Suprapubic skin (tissue), 4 donors: ENCODE measurements around the gene TOM1L2. TPM values are rescaled to one million over a fixed set of nuclear protein-coding genes. Genes with fewer than 3 reads are reported as not detected.

Experiments used
- DNase-seq, 2 donors: peaks; one replicate each; pipeline ENCODE4 v3.0.0-alpha.2; 2019; ENCODE audit warnings: low spot score in 2 of 2
- H3K27ac ChIP-seq: fragments of 200-600 bp; sonication (generic); one replicate; pipeline ENCODE4 v1.5.1; 2019
- H3K27me3 ChIP-seq: fragments of 200-600 bp; sonication (generic); one replicate; pipeline ENCODE4 v1.5.1; 2019
- H3K36me3 ChIP-seq: fragments of 200-600 bp; sonication (generic); one replicate; pipeline ENCODE4 v1.5.1; 2019
- H3K4me1 ChIP-seq: fragments of 200-600 bp; sonication (generic); one replicate; pipeline ENCODE4 v1.5.1; 2019
- H3K4me3 ChIP-seq: fragments of 200-600 bp; sonication (generic); one replicate; pipeline ENCODE4 v1.5.1; 2019; ENCODE audit warnings: mild to moderate bottlenecking
- H3K9me3 ChIP-seq: fragments of 200-600 bp; sonication (generic); one replicate; pipeline ENCODE4 v1.5.1; 2019
- EP300 ChIP-seq: sonication (generic); formaldehyde crosslinking; IDR thresholded peaks from one replicate; pipeline ENCODE4 v1.6.1; 2017; ENCODE audit warnings: antibody characterized with exemption
- POLR2A ChIP-seq, 2 donors: fragments of 450-650 bp; IDR thresholded peaks; one replicate each; pipeline ENCODE4 v1.6.1; 2017; ENCODE audit warnings: antibody characterized with exemption in 2 of 2, mild to moderate bottlenecking in 2 of 2, moderate library complexity in 2 of 2
- POLR2AphosphoS5 ChIP-seq, 3 donors: sonication (generic); formaldehyde crosslinking; IDR thresholded peaks; one replicate each; pipeline ENCODE4 v1.6.1; 2017; ENCODE audit warnings: antibody characterized with exemption in 3 of 3
- WGBS: methylation state at CpG from one replicate; pipeline ENCODE4 v1.1.5; 2018; 5-methylcytosine and 5-hydroxymethylcytosine counted together
- total RNA-seq, 4 donors: library from RNA; depleted of rRNA; stranded (reverse); fragments of >200 nt; gene quantifications; one replicate each; pipeline ENCODE4 v1.1.0, GENCODE V29; 2016
- TF ChIP-seq, protein P1 (sequence below), 2 donors: fragments of 200-600 bp in 1 of 2; fragments of 450-650 bp in 1 of 2; sonication (generic) in 1 of 2; IDR thresholded peaks; one replicate each; pipeline ENCODE4 v1.5.1; 2016 to 2019; ENCODE audit warnings: antibody characterized with exemption in 2 of 2, mild to moderate bottlenecking in 1 of 2, moderate library complexity in 1 of 2

Gene TOM1L2
- total RNA-seq, 4 donors from 2014 or later, result 128 to 259 (median 162) TPM

DNA sequence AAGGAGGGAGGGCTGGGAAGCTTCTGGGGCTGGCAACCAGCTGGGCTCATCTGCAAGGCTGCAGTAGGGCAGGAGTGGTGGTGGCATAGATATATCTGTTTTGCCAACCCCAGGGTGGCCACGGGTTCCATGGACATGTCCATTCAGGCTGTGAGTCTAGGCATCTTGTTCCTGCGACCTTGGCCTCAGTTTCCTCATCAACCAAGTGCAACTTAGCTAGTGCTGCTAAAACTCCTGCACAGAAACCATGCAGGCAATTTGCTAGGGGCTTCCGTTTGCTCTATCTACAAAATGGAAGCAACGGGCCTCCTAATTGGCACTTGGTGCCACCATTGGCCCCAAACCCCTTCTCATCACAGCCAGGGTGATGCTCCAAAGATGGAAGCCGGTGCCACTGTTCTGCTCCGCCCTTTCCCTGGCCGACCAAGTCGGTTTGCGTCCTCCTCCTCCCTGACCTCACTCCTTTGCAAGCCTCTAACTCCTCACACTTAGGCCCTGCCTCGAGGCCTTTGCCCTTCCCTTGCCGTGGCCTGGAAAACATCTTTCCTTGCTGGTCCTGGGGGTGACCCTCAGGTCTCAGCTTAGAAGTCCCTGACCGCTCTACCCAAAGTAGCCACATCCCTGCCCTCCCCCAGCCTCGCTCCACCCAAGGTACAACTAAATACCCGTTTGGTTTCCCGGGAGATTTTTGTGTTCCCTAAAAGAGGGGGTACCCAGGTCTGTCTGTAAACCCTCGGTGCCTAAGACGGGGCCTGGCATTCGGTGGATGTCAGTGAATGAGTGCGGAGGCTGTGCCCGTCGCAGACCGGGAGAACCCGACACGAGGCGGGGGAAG lies 136.6 kb downstream of the TOM1L2 start:
- Histone ChIP-seq H3K36me3 (no peaks in the 10 kb centered on the region), H3K27me3 (no peaks in the 10 kb centered on the region), H3K4me1 (peaks cover 82% of the 10 kb centered on the region), H3K4me3 (peak overlapping the region; percentile 73), H3K27ac (peak overlapping the region; percentile 98), H3K9me3 (no peaks in the 10 kb centered on the region)
- DNase-seq, result no peak
- WGBS, result 30% methylated on average over 19 of the region's 25 CpGs
- TF ChIP-seq POLR2A (IDR thresholded peaks at IDR 0.05), result no peak
- TF ChIP-seq EP300, result no peak
- TF ChIP-seq, protein P1, sequence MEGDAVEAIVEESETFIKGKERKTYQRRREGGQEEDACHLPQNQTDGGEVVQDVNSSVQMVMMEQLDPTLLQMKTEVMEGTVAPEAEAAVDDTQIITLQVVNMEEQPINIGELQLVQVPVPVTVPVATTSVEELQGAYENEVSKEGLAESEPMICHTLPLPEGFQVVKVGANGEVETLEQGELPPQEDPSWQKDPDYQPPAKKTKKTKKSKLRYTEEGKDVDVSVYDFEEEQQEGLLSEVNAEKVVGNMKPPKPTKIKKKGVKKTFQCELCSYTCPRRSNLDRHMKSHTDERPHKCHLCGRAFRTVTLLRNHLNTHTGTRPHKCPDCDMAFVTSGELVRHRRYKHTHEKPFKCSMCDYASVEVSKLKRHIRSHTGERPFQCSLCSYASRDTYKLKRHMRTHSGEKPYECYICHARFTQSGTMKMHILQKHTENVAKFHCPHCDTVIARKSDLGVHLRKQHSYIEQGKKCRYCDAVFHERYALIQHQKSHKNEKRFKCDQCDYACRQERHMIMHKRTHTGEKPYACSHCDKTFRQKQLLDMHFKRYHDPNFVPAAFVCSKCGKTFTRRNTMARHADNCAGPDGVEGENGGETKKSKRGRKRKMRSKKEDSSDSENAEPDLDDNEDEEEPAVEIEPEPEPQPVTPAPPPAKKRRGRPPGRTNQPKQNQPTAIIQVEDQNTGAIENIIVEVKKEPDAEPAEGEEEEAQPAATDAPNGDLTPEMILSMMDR (IDR thresholded peaks at IDR 0.05), result no peak
- TF ChIP-seq POLR2AphosphoS5 (IDR thresholded peaks at IDR 0.05), result no peak

DNA sequence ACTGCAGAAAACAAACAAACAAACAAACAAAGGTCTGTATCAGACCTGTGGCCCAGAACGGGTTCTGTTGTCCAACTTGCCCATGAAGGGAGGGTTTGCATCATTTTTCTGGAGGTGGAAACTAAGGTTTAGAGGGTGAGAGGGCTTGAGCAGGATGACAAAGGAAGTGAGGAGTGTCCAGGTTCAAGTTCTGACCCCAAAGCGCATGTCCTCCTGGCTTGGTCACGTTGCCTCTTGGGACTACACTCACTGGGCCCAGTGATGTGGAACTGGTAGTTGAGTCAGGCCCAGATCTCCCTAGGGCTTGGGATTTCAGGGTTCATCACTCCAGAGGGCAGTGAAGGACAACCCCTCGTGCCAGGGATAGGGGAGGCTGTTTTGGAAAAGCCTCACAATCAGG lies 137.2 kb downstream of the TOM1L2 start:
- DNase-seq, result no peak
- no peaks in the 10 kb centered on the region for H3K27me3 ChIP-seq
- no peaks in the 10 kb centered on the region for H3K9me3 ChIP-seq
- no peaks in the 10 kb centered on the region for H3K36me3 ChIP-seq
- no peak for TF ChIP-seq POLR2A (IDR thresholded peaks at IDR 0.05)
- peaks cover 79% of the 10 kb centered on the region for H3K4me1 ChIP-seq
- WGBS, result 79% methylated on average over 4 of the region's 4 CpGs
- H3K4me3 ChIP-seq, result peak overlapping the region; percentile 73
- peak overlapping the region; percentile 98 for H3K27ac ChIP-seq

DNA sequence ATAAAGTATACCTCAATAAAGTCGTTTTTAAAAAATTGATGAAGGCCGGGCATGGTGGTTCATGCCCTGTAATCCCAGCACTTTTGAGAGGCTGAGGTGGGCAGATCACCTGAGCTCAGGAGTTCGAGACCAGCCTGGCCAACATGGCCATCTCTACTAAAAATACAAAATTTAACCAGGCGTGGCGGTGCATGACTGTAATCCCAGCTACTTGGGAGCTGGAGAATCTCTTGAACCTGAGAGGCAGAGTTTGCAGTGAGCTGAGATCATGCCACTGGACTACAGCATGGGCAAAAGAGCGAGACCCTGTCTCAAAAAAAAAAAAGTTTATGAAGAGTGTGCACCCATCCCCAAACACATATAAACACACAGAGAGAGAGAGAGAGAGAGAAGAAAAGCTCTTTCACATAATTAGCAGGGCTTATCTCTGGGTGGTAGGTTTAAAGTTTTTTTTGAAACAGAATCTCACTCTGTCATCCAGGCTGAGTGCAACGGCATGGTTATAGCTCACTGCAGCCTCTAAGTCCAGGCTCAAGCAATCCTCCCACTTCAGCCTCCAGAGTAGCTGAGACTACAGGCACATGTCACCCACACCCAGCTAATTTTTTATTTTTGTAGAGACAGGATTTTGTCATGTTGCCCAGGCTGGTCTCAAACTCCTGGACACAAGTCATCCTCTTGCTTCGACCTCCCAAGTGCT lies 138.4 kb downstream of the TOM1L2 start:
- no peak for TF ChIP-seq EP300
- TF ChIP-seq, protein P1 (IDR thresholded peaks at IDR 0.05), result no peak
- TF ChIP-seq POLR2AphosphoS5 (IDR thresholded peaks at IDR 0.05), result no peak
- TF ChIP-seq POLR2A (IDR thresholded peaks at IDR 0.05), result no peak
- WGBS, result 83% methylated on average over 8 of the region's 8 CpGs
- Histone ChIP-seq H3K9me3 (no peaks in the 10 kb centered on the region), H3K27ac (no peak overlapping the region), H3K27me3 (no peaks in the 10 kb centered on the region), H3K4me3 (no peak overlapping the region), H3K36me3 (no peaks in the 10 kb centered on the region), H3K4me1 (peaks cover 67% of the 10 kb centered on the region)
- no peak for DNase-seq

DNA sequence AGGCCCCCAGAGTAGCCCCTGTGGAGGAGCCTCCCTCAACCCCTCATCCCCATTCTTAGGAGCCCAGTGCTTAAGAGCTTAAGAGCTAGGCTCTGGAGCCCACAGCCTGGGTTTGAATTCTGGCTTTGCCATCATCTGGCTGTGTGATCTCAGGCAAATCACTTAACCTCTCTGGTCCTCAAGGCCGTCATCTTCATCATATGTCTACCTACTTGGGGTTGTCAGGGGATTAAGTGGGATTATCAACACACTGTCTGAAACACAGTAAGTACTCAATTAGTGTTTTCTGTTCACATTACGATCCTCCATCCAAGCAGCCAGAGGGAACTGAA lies 140.2 kb downstream of the TOM1L2 start:
- Histone ChIP-seq H3K4me1 (peaks cover 67% of the 10 kb centered on the region), H3K27ac (peak overlapping the region; percentile 34)
- WGBS, result 92% methylated on average over 2 of the region's 2 CpGs

DNA sequence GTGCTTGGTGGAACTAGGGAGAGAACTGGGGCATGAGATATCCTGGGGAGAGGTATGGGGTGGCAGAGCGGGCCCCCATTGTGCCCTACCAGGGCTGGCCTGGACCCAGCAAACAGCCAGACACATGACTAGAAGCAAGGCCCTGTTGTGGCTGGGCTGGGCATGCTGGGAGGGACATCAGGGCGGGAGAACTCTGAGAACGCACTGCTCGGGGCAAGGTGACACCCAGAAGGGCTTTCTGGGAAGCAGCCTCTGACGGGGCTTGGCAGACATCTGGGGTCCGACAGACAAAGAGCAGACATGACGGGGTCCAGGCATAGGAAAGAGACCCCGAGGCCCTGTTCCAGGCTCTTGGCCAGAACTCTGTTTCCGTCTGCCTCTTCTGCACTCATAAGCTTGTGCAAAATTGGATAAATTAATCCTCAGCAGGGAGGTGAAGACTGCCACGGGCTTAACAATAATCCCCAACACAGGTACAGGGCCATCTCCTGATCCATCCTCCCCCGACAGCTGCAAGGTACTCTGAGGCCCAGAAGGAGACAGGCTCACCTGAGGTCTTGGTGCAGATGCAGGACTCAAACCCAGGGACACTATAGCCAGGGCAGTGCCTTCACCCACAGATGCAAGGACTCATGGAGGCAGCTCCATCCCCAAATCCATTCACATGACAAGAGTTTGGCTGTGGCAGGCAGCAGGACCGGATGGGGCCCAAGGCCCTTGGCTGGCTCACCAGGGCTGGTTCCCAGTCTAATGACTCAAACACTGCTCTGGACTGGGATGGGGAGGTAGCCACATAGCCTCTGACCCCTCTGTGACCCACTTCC lies 140.8 kb downstream of the TOM1L2 start:
- H3K9me3 ChIP-seq, result no peaks in the 10 kb centered on the region
- peak overlapping the region; percentile 34 for H3K27ac ChIP-seq
- DNase-seq, result no peak
- WGBS, result 49% methylated on average over 11 of the region's 12 CpGs
- H3K27me3 ChIP-seq, result no peaks in the 10 kb centered on the region
- H3K4me3 ChIP-seq, result no peak overlapping the region
- no peak for TF ChIP-seq EP300
- no peak for TF ChIP-seq POLR2AphosphoS5 (IDR thresholded peaks at IDR 0.05)
- TF ChIP-seq, protein P1 (IDR thresholded peaks at IDR 0.05), result no peak
- TF ChIP-seq POLR2A (IDR thresholded peaks at IDR 0.05), result no peak
- H3K36me3 ChIP-seq, result no peaks in the 10 kb centered on the region
- peaks cover 67% of the 10 kb centered on the region for H3K4me1 ChIP-seq

More for the DNA sequence above, 140.2 kb downstream of the TOM1L2 start:
- no peak overlapping the region for H3K4me3 ChIP-seq
- H3K36me3 ChIP-seq, result no peaks in the 10 kb centered on the region
- H3K27me3 ChIP-seq, result no peaks in the 10 kb centered on the region
- H3K9me3 ChIP-seq, result no peaks in the 10 kb centered on the region
- TF ChIP-seq POLR2AphosphoS5 (IDR thresholded peaks at IDR 0.05), result no peak
- TF ChIP-seq EP300, result no peak
- no peak for TF ChIP-seq POLR2A (IDR thresholded peaks at IDR 0.05)
- TF ChIP-seq, protein P1 (IDR thresholded peaks at IDR 0.05), result no peak
- DNase-seq, result no peak
